Fibroblast of skin of back (primary cell): ENCODE measurements around the gene FAM117B.

Experiments
- DNase-seq: peaks from one replicate; pipeline ENCODE4 v3.0.0-alpha.2; 2013

The FAM117B gene

GRCh38 chr2:202815548-202816360 is 181.0 kb downstream of the FAM117B start:
- peak; percentile 32 for DNase-seq

- DNase-seq, result no peak
These were observed 183.0 kb downstream of the FAM117B start for GRCh38 chr2:202817771-202818170.

GRCh38 chr2:202818321-202818720 is 183.6 kb downstream of the FAM117B start:
- DNase-seq, result no peak
